Stomach (tissue), 9 donors: Measurements from ENCODE around the gene CDC123. TPM values are rescaled to one million over a fixed set of nuclear protein-coding genes. Genes with fewer than 3 reads are reported as not detected.
"Not testable (repeated sequence)": the region's sequence is repeated elsewhere in the genome, so short reads cannot be mapped to it uniquely, and the experiment has no call there.

Experiments used
- DNase-seq, 2 donors: peaks; one replicate each; pipeline versions ENCODE4 v3.0.0 to v3.0.0-alpha.2; 2013 to 2019
- H3K27ac ChIP-seq, 5 donors: fragments of 200-600 bp in 4 of 5; sonication (generic) in 4 of 5; one replicate each; pipeline ENCODE4 v1.5.1; 2013 to 2019; ENCODE audit warnings: mild to moderate bottlenecking in 1 of 5, moderate library complexity in 1 of 5
- H3K27me3 ChIP-seq, 3 donors: fragments of 200-600 bp; sonication (generic); one replicate each; pipeline ENCODE4 v1.5.1; 2017 to 2019; ENCODE audit warnings: mixed run types in 1 of 3
- H3K36me3 ChIP-seq, 4 donors: fragments of 200-600 bp; sonication (generic); 1 replicate in 3 of 4; 2 replicates in 1 of 4; pipeline ENCODE4 v1.5.1; 2016 to 2019
- H3K4me1 ChIP-seq, 4 donors: fragments of 200-600 bp; sonication (generic); one replicate each; pipeline ENCODE4 v1.5.1; 2016 to 2019
- H3K4me3 ChIP-seq, 4 donors: fragments of 200-600 bp; sonication (generic) in 3 of 4; one replicate each; pipeline ENCODE4 v1.5.1; 2016 to 2019; ENCODE audit warnings: mild to moderate bottlenecking in 1 of 4
- H3K9me3 ChIP-seq, 4 donors: fragments of 200-600 bp; sonication (generic); one replicate each; pipeline ENCODE4 v1.5.1; 2016 to 2019
- EP300 ChIP-seq: sonication (generic); formaldehyde crosslinking; IDR thresholded peaks from one replicate; pipeline ENCODE4 v1.6.1; 2017; ENCODE audit warnings: antibody characterized with exemption
- POLR2A ChIP-seq, 4 donors: fragments of 450-650 bp; IDR thresholded peaks; one replicate each; pipeline ENCODE4 v1.6.1; 2016; ENCODE audit warnings: antibody characterized with exemption in 4 of 4, control low read depth in 2 of 4, mild to moderate bottlenecking in 1 of 4, moderate library complexity in 1 of 4
- POLR2AphosphoS5 ChIP-seq, 3 donors: sonication (generic); formaldehyde crosslinking; IDR thresholded peaks; one replicate each; pipeline ENCODE4 v1.6.1; 2016; ENCODE audit warnings: antibody characterized with exemption in 3 of 3
- WGBS, 5 donors: extraction: QIAGEN DNeasy Blood & Tissue Kit in 3 of 5; methylation state at CpG; one replicate each; pipeline versions ENCODE4 v1.1.5 to v1.1.7; 2013 to 2018; 5-methylcytosine and 5-hydroxymethylcytosine counted together
- intact Hi-C: fragments of 100-400 bp; cut with DNase I; formaldehyde crosslinking; loops from one replicate; pipeline ENCODE4 v1.15.1; 2023; ENCODE audit warnings: low total_unique reads
- polyA plus RNA-seq, 3 donors: library from polyadenylated mRNA; stranded (reverse); fragments of 200-250 nt; gene quantifications; one replicate each; pipeline ENCODE4 v1.2.3, GENCODE V29; 2013
- total RNA-seq, 5 donors: library from RNA; depleted of rRNA; stranded (reverse); fragments of >200 nt; gene quantifications; one replicate each; pipeline versions ENCODE4 v1.1.0 to v1.2.3, GENCODE V29; 2014 to 2016
- TF ChIP-seq, protein P1 (sequence below), 7 experiments: fragments of 450-650 bp in 4 of 7; fragments of 200-600 bp in 3 of 7; sonication (generic) in 3 of 7; IDR thresholded peaks; one replicate each; pipeline ENCODE4 v1.5.1; 2016 to 2019; ENCODE audit warnings: antibody characterized with exemption in 7 of 7, control low read depth in 2 of 7, mild to moderate bottlenecking in 1 of 7
- donor health status: healthy with polysubstance abuse.
- donor health status: Bipolar disorder and iron deficiency.
- donor health status: healthy.

CDC123 gene
- total and polyA plus RNA-seq, 8 donors: 22.3 to 103 (median 40.6) TPM

DNA sequence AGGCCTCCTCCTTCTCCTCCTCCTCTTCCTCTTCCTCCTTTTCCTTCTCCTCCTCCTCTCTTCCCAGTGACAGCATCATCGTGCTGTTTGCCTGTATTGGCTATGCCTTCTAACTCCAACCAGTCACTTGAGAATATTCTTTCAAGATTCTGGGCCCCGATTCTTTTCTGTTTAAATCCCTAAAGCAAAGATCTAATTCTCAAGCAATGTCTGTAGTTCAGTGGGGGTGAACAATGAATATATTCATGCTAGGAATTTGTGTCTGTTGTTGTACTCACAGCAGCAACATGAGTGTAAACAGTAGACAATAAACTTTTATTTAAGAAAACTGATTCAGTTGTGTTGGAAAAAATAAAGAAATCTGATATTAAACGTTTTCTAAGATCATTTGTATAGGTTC lies 31.0 kb upstream of the CDC123 start:
- no peak overlapping the region for H3K27ac ChIP-seq
- intact Hi-C loops: no loop called here
- no peak for TF ChIP-seq POLR2A (IDR thresholded peaks at IDR 0.05)
- TF ChIP-seq, protein P1, sequence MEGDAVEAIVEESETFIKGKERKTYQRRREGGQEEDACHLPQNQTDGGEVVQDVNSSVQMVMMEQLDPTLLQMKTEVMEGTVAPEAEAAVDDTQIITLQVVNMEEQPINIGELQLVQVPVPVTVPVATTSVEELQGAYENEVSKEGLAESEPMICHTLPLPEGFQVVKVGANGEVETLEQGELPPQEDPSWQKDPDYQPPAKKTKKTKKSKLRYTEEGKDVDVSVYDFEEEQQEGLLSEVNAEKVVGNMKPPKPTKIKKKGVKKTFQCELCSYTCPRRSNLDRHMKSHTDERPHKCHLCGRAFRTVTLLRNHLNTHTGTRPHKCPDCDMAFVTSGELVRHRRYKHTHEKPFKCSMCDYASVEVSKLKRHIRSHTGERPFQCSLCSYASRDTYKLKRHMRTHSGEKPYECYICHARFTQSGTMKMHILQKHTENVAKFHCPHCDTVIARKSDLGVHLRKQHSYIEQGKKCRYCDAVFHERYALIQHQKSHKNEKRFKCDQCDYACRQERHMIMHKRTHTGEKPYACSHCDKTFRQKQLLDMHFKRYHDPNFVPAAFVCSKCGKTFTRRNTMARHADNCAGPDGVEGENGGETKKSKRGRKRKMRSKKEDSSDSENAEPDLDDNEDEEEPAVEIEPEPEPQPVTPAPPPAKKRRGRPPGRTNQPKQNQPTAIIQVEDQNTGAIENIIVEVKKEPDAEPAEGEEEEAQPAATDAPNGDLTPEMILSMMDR (IDR thresholded peaks at IDR 0.05): no peak
- no peak for TF ChIP-seq EP300
- no peak for TF ChIP-seq POLR2AphosphoS5 (IDR thresholded peaks at IDR 0.05)
- 74 to 84% (median 82%) methylated on average over 3 of the region's 3 CpGs for WGBS, 5 donors
- no peaks in the 10 kb centered on the region for H3K4me1 ChIP-seq
- H3K27me3 ChIP-seq: no peaks in the 10 kb centered on the region
- no peak for DNase-seq
- no peaks in the 10 kb centered on the region for H3K9me3 ChIP-seq
- H3K36me3 ChIP-seq: peaks cover 26 to 100% (median 98%) of the 10 kb centered on the region in 4 donors
- H3K4me3 ChIP-seq: no peak overlapping the region

DNA sequence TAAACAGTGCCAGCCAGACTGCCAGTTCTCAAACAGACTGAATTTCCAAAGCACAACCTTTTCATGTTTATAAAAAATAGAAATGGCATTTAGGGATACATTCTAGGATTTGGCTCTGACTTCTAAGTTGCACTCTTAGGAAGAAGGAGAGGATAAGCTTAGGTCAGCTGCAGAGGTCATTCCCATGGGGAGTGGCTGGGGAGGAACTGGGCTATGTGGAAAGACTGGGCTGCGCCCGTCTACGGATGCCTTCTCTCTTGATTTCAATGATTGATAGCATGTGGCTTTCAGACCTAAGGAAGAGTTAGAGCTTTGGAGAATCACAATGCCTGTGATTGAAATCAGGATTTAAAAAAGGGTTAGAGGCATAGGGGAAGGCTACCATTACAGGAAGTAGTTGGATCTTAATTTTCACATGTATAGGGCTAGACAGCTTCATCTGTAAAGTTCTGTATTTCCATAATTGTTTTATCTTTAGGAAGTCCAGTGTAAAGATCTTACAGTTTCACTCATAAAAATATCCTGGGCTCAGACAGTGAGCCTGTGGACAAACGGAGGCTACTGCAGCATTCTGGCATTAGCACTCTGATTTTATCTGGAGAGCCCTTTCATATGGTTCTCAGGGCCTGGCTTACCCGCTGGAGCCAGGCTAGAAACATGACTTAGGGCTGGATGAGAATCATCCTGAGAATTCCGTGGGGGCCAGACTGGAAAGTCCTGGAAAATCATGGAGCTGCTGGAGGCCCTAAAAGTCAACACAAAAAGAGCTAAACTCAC lies 29.8 kb upstream of the CDC123 start:
- no peak for DNase-seq
- intact Hi-C loops: no loop called here
- H3K36me3 ChIP-seq: peaks cover 28 to 100% (median 100%) of the 10 kb centered on the region in 4 donors
- 77 to 92% (median 89%) methylated on average over 6 of the region's 6 CpGs for WGBS, 5 donors
- TF ChIP-seq POLR2AphosphoS5 (IDR thresholded peaks at IDR 0.05) (no peak), EP300 (no peak), POLR2A (IDR thresholded peaks at IDR 0.05) (no peak)
- TF ChIP-seq, protein P1 (IDR thresholded peaks at IDR 0.05): no peak
- no peaks in the 10 kb centered on the region for H3K9me3 ChIP-seq
- no peak overlapping the region for H3K4me3 ChIP-seq
- H3K27me3 ChIP-seq: no peaks in the 10 kb centered on the region
- H3K4me1 ChIP-seq: no peaks in the 10 kb centered on the region
- no peak overlapping the region for H3K27ac ChIP-seq

DNA sequence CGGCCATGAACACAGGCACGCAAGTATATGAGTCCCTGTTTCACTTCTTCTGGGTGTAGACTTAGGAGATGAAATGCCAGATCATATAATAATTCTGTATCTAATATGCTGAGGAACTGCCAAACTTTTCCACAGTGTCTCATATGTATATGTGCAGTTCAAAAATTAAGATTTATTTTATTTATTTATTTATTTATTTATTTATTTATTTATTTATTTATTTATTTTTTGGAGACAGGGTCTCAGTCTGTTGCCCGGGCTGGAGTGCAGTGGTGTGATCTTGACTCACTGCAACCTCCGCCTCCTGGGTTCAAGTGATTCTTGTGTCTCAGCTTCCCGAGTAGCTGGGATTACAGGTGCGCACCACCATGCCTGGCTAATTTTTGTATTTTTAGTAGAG lies 24.5 kb upstream of the CDC123 start:
- H3K27ac ChIP-seq, H3K27me3 ChIP-seq, H3K4me3 ChIP-seq, H3K4me1 ChIP-seq, H3K9me3 ChIP-seq, intact Hi-C loops, DNase-seq: not testable (repeated sequence)
- whole genome bisulfite sequencing, 5 donors: 88 to 97% (median 90%) methylated on average over 6 of the region's 6 CpGs
- peaks cover 47 to 100% (median 100%) of the 10 kb centered on the region in 4 donors for H3K36me3 ChIP-seq

DNA sequence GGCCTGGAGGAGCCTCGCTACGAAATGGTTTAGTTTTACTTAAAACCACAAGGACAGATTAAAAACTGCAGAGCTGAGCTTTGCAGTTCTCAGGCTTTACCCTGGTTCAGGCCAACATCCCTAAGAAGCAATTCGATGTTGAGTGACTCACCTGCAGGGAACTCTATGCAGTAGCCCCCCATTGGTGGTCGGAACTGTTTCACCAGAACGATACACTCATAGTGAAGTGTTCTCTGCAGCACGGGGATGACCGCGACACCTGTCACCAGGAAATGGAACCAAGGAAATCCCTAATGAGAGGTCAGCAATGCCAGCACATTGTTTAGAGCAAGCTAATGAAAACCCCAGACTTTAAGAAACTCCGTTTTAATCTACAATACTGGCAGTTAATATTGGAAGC lies 18.3 kb upstream of the CDC123 start:
- no peaks in the 10 kb centered on the region for H3K27me3 ChIP-seq
- intact Hi-C loops: no loop called here
- no peak for TF ChIP-seq POLR2AphosphoS5 (IDR thresholded peaks at IDR 0.05)
- no peak for TF ChIP-seq EP300
- TF ChIP-seq, protein P1 (IDR thresholded peaks at IDR 0.05): no peak
- TF ChIP-seq POLR2A (IDR thresholded peaks at IDR 0.05): no peak
- no peak for DNase-seq
- 83 to 94% (median 92%) methylated on average over 9 of the region's 9 CpGs for WGBS, 5 donors
- peaks cover 28 to 100% (median 98%) of the 10 kb centered on the region in 4 donors for H3K36me3 ChIP-seq
- H3K4me1 ChIP-seq: no peaks in the 10 kb centered on the region
- no peak overlapping the region for H3K4me3 ChIP-seq
- no peaks in the 10 kb centered on the region for H3K9me3 ChIP-seq
- no peak overlapping the region for H3K27ac ChIP-seq

DNA sequence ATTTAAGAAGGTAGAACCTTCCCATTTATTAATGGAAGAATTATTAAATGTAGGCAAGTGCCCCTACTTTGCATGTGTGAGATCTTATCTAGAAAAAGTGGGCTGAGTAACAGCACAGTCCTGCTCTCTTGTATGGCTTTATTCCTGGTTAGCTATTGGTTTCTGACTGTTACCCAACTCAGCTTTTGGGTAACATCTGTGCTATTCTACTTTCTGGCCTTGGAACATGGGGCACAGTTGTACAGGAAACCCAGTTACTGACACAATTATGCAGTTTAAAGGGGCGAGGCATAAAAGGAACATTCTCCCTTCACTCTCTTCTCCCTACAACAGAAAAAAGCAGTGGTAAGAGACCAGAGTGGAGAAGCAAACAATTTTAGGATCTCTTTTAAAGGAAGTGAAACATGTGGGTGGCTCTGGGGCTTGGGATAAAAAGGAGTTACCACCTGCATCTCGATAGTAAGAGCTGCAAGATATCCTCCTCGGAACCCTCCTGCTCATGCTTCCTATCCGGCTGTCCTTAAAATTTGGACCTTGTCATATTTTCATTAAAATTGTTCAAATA lies 16.3 kb upstream of the CDC123 start:
- no peak for DNase-seq
- H3K9me3 ChIP-seq: no peaks in the 10 kb centered on the region
- peaks cover 12 to 99% (median 97%) of the 10 kb centered on the region in 4 donors for H3K36me3 ChIP-seq
- H3K27me3 ChIP-seq: no peaks in the 10 kb centered on the region
- no peaks in the 10 kb centered on the region for H3K4me1 ChIP-seq
- H3K4me3 ChIP-seq: no peak overlapping the region
- intact Hi-C loops: no loop called here
- TF ChIP-seq POLR2AphosphoS5 (IDR thresholded peaks at IDR 0.05): no peak
- TF ChIP-seq POLR2A (IDR thresholded peaks at IDR 0.05): no peak
- TF ChIP-seq EP300: no peak
- TF ChIP-seq, protein P1 (IDR thresholded peaks at IDR 0.05): no peak
- WGBS, 5 donors: 75 to 91% (median 89%) methylated on average over 4 of the region's 4 CpGs
- no peak overlapping the region for H3K27ac ChIP-seq
